HT-29 (cell line): ENCODE data around the gene MYH9. TPM values are rescaled to one million over a fixed set of nuclear protein-coding genes. Genes with fewer than 3 reads are reported as not detected.
A peak's percentile ranks its signal among the peaks of the same experiment; 100 is the strongest.
"Not testable (repeated sequence)": the region's sequence is repeated elsewhere in the genome, so short reads cannot be mapped to it uniquely, and the experiment has no call there.

Experiments
- DNase-seq: peaks from one replicate; pipeline ENCODE4 v3.0.0-alpha.2; 2015; ENCODE audit warnings: low spot score
- total RNA-seq: library from RNA; depleted of rRNA; stranded (reverse); fragments of >200 nt; shearing (Covaris generic); gene quantifications from 2 replicates; pipeline ENCODE4 v1.2.3, GENCODE V29; 2014; rRNA removed

Gene MYH9
- 258 and 259 TPM in 2 replicates for total RNA-seq

DNA sequence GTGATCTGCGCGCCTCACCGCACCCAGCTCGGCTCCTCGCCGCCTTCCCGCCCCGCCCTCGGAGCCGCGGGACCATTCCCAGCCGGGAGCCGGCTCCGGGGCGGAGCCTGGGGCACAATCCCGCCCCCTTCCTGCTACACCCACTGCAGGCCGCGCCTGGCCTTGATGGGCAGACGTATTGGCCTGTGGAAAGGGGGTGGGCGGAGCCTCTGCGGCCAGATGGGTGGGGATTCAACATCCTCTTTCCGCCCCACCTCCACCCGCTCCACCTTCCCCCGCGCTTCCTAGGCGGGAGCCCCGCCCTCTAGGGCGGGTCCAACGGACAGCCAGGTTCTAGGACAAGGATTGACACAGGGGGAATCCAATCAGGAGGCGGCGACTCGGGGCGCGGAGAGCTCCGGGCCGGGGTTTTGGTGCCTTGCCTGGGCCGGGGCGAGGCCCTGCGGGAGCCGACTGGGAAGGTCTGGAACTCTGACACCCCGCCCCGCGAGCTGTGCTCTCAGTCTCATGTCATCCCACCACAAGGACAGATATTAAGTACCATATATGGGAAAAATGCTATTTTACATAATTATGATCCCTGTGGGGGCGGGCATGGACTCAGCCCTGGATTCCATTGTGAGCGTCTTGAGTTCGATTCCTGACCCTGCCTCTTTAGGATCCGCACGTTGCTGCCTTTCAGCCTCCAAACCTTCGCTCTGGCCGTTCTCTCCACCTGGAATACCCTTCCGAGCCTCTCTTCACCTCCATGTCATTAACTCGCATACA lies at the start of gene MYH9:
Gene MYH9, minus strand, starts transcription at position 9 of the 768 bp plus-strand sequence. CDS start 38,731 bp downstream, outside the sequence.
- DNase-seq = peak; percentile 99

DNA sequence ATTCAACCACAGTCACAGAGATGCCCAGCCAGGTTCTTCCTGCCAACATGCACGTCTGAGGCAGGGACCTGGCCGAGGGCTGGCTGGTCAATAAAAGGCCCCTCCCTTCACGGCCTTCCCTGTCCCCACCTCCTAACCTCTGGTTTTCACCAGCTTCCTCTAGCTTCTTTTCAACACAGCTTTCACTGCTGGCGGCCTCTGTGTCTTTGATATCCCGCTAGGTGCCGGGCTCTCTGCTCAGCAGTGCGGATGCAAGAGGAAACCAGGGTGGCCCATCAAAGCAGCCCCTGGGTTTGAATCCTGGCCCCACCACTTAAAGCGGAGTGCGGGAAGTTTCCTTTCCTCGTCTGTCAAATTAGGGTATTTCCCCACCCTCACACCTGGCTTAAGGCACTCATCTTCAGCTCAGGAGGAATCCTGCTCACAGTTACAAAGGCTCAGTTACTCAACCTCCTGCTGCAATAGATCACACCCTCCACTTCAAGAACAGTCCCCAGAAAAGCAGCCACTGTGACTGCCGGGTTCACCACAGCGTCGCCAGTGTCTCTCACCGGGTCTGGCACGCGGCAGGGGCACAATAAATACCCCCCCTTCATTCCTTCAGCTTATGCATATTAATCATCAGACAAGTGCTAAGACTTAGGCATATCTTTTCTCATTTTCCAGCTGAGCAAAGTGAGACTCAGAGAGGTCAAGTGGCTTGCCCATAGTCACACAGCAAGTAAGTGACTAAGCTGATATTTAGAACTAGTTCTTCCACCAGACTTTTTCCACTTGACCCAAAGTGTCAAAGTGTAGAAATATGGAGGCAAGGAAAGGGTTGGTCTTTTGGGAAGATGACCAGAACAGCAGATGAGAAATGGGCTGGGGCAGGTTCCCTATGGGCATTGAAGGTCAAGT lies 48.0 kb upstream of the MYH9 start:
- DNase-seq = peak; percentile 72

DNA sequence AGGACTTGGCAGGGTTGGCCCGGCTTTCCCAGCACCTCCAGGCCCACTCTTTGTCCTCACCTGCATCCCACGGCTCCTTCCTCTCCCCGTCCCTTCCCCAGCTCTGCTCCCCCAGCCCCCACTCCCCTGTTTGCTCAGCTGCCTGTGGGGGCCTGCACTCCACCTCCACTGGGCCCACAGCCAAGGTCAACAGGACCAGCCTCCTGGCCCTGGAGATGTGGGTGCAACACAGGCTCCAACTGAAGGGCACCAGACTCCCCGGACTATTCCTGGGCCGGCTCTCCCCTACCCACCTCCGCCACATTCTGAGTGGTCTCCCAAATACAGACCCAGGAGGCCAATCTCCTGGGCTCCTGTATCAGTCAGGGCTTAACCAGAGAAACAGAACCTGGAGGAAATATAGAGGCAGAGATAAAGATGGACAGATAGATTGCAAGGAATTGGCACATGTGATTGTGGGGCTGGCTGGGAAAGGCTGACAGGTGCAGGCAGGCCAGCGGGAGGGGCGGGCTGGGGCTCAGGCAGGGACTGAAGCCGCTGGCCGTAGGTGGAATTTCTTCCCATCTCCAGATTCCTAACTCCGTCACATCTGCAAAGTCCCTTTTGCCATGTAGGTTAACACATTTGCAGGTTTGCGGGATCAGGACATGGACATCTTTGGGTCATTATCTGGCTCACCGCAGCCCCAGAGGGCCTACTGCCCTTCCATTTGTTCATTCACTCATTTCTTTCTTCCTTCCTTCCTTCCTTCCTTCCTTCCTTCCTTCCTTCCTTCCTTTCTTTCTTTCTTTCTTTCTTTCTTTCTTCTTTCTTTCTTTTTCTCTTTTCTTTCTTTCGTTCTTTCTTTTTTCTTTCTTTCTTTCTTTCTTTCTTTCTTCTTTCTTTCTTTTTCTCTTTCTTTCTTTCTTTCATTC lies 45.8 kb upstream of the MYH9 start:
- DNase-seq = peak; percentile 60

DNA sequence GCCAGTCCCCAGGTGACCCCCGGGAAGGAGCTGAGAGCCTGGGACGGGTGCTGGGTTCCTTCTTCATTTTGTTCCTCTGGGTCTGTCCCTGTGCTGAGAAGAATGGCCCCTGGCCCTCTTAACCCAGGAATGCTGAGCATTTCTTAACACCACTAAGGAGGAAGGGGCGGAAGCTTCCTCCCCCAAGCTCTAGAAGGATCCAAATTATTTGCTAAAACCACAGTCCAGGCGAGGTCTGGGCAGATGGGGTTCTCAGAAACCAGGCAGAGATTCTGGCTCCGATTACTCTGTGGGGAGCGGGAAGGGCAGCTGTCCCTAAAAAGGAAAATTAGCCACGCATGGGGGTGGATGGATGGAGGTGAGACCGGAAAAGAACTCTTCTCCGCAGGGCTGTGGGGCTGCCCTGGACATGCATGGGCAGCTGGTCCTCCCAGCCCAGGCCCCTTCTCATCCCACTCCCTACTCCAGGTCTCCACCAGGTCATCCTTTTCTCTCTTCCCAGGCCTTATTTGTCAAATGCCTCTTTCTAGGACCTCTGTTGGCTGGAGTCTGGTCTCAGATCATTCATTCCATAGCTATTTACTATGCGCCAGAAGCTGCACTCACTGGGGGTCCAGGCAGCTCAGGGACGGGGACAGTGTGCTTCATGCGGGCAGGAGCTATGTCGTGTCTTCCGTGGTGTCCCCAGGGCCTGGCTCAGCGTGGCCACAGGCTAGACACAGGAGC lies 45.0 kb upstream of the MYH9 start:
- no peak for DNase-seq

DNA sequence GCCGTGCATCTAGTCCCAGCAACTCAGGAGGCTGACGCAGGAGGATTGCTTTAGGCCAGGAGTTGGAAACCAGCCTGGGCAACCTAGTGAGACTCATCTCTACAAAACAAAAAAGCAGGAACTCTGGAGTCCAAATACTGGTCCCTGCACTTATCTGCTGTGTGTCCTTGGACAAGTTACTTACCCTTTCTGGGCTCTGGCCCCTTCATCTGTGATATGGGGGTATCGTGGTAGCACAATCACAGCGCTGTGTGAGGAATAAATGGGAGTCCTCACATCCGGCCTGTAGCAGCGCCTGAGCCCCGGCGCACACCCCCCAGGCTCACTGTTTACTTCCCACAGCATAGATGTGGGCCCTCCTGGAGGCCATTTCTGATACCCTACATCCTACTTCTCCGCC lies 44.2 kb upstream of the MYH9 start:
- DNase-seq = no peak

DNA sequence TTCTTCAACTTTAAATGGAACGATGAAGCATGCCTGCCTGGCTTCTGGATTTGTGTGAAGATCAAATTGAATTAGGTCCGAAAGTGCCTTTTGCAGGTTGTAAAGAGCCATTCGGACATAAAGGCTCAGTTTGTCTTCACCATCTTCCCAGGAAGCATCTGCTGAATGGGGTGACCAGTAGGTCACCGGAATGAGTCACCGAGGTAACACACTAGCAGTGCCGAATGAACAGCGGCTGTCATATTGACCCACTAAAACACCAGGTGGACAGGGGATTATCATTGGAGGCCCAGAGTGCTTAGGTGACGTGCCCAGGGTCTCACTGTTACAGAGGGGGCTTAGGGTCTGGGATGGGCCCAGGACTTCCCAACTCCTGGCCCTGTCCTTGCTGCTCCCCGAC lies 43.1 kb upstream of the MYH9 start:
- DNase-seq = peak; percentile 46

DNA sequence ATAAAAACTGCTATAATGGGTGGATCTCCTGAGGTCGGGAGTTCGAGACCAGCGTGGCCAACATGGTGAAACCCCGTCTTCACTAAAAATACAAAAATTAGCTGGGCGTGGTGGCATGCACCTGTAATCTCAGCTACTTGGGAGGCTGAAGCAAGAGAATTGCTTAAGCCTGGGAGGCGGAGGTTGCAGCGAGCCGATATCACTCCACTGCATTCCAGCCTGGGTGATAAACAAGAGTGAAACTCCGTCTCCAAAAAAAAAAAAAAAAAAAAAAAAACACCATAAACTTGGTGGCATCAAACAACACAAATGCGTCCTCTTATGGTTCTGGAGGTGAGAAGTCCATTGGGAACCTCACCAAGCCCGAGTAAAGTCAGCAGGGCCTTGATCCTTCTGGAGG lies 40.2 kb upstream of the MYH9 start:
- DNase-seq = not testable (repeated sequence)

DNA sequence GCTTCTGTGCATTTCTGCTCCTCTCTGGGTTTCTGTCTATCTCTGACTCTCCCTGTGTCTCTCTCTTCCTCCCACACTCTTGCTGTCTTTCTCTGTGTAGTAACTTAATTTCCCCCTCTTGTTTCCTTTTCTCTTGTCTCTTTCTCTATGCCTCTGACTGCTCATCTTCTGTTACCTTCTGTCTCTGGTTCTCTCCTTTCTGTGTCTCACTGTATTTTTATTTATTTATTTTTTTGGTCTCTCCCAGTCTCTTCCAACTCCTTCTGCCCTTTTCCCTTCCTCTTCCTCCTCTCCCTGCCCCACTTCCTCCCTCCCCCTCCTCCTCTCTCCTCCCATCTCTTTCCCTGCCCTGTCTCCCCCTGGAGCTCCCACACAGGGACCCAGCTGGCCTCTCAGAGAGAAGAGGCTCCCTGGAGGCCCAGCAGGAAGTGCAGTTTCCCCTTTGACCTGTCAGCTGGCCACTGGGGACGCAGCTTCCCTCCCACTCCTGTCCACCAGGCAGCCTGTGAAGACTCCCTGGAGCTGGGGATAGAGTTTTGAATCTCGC lies 38.3 kb upstream of the MYH9 start:
- DNase-seq = peak; percentile 29

DNA sequence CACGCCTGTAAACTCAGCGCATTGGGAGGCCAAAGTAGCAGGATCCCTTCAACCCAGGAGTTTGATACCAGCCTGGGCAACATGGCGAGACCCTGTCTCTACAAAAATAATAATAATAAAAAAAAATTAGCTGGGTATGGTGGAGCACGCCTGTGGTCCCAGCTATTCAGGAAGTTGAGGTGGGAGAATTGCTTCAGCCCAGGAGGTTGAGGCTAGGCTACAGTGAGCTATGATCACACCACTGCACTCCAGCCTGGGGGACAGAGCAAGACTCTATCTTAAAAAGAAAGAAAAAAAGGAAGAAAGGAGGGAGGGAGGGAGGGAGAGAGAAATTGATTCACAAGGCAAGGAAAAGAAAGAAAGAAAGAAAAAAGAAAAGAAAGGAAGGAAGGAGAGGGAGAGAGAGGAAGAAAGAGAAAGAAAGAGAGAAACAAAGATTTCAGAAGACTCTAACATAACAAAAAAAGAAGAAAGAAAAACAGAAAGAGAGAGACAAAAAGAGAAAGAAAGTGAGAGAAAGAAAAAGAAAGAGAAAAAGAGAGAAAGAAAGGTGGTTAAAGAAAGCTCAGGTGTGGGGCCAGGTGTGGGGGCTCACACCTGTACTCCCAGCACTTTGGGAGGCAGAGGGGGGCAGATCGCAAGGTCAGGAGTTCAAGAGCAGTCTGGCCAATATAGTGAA lies 37.3 kb upstream of the MYH9 start:
- no peak for DNase-seq

DNA sequence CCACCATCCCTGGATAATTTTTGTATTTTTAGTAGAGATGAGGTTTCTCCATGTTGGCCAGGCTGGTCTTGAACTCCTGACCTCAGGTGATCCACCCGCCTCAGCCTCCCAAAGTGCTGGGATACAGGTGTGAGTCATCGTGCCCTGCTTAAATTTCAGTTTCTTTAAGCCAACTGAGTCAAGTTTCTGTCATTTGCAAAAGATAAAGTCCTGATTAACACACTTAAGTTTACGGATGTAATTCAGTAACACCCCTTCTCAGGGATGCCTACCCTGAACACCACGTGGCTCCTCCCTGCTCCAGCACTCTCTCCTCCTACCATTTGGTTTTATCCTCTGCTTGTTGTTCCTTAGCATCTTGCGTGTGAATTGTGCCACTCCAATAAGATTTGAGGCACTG lies 36.7 kb upstream of the MYH9 start:
- not testable (repeated sequence) for DNase-seq

DNA sequence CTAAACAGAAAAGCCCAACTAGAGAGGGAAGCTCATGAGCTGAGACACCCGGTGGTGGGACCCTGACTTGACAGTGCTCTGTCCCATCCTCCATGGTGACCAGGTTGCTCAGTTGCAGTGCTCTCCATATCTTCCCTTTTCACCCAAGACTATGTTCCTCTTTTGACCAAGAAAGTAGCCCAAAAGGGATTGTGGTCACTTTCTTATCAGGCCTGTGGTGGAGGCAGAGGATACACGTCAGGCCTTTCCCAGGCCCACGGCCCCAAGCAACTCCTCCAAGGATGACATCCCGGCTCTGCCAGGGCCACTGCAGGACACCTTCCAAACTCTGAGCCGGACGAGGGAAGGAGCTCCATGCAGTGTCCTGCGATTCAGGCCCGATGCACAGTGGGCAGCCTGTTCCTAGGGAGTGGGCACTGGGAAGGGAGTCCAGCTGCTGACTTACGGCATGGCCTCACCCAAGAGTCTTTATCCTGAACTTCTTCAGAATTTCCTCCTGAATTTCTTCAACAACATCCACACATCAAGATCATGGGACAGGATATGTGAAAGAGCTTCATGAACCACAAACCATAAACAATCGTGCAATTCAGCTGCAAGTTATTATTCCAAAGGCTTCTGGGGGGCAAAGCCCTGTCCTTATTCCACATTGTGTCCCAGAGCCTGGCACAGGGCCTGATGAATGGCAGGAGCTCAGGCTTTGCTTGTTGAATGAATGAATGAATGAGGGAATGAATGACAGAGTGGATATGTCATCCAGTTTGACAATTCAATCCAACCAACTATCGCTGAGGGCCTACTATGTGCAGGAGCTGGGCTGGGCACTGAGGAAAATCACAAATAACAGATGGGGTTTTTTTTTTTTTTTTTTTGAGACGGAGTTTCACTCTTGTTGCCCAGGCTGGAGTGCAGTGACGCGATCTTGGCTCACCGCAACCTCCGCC lies 36.0 kb upstream of the MYH9 start:
- no peak for DNase-seq

DNA sequence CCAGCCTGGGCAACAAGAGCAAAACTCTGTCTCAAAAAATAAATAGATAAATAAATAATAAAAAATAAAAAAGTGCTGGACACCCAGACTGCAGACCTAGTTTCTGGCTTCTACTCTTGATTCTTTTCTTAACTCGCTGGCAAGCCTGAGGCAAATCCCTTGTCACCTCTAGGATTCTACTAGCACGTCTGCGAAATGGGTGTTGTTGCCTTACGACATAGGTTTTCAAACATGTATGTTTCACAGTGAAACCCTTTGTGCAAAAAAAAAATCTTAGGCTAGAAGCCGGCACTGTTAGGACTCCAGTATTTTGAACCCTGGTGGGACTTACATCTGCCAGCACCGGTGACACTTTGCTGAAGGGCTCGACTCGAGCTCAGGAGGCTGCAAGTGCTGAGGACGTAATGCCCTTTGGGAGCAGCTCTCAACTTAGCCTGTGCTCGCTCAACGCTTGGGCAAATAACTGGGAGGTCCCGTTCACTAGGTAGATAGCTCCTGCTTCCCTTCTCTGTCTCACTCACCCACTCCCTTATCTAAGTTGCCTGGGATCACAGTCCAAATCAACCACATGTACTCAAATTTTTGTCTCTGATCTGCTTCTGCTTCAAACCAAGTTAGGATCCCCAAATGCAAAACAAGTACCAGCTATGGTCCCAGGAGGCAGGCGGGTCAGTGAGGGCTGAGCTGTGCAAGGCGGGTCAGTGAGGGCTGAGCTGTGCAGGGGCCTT lies 34.7 kb upstream of the MYH9 start:
- DNase-seq = no peak

DNA sequence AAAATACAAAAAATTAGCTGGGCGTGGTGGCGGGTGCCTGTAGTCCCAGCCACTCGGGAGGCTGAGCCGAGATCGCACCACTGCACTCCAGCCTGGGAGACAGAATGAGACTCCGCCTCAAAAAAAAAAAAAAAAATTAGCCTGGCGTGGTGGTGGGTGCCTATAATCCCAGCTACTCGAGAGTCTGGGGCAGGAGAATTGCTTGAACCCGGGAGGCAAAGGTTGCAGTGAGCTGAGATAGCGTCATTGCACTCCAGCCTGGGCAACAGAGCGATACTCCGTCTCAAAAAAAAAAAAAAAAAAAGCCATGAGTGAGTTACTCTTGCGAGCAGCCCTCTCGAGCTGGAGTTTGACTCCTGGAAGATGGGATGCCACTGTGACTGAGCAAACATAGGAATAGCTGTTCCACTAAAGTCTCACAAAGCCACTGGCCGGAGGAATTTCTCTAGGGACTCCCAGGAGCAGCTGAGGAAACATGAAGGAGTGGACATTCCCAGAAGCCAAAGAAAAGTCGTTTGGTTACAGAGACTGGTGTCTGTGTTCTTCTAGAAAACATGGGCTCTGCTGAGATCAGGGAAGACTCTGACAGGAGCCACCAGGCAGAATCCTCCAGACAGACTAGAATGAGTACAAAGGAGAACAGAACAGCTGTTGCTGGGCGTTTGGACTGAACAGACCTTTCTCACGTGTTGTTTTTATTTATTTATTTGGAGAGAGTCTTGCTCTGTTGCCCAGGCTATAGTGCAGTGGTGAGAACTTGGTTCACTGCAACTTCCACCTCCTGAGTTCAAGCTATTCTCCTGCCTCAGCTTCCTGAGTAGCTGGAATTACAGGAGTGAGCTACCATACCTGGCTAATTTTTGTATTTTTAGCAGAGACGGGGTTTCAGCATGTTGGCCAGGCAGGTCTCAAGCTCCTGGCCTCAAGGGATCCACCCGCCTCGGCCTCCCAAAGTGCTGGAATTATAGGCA lies 32.4 kb upstream of the MYH9 start:
- no peak for DNase-seq

DNA sequence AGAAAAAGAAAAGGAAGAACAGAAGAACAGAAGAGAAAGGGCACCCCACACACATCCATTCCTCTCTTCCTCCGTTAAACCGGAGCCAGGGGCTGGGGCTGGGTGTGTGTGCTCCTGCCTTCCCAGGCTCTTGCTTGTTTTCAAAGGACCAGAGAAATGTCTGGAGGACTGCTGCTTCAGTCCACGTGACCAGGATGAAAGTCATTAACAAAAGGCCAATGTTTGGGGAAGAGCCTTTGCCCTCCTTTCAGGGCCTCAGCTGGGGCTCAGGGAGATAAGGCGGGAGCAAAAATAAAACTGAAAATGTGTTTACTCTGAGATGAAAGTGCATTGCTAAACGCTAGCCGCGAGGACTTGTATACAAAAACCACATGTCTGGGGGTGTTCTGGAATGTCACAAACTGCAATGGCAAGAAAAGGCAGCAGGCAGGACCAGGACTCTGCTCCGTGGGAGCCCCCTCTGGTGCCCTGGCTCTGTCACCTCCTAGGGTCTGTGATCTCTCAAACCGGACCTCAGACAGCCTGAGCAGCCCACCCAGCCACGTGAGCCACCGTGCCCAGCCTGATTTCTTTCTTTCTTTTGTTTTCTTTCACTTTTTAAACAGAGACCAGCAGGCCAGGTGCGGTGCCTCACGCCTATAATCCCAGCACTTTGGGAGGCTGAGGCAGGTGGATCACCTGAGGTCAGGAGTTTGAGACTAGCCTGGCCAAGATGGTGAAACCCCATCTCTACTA lies 31.6 kb upstream of the MYH9 start:
- DNase-seq = peak; percentile 69

DNA sequence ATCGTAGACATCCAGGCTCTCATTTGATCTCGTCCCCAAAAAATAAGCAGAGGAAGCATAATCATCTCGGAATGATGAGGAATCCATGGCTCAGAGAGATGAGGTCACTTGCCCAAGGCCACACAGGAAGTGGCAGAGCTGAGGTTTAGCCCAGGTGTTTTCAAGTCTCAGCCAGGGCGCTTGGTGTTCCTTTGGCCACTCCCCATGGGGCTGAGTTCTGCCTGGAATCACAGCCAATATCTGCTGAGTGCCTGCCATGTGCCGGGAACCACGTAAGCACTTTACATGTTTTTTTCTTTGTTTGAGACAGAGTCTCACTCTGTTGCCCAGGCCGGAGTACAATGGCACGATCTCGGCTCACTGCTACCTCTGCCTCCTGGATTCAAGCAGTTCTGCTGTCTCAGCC lies 29.5 kb upstream of the MYH9 start:
- DNase-seq = no peak
